IMR-90 (cell line): Measurements from ENCODE around the gene AKAP8L. TPM values are rescaled to one million over a fixed set of nuclear protein-coding genes. Genes with fewer than 3 reads are reported as not detected.

Experiments
- ATAC-seq: fragments of 200-7000 bp; cut with Tn5 transposase; 2 replicates; pipeline ENCODE4 v1.9.1; 2020; ENCODE audit warnings: low read depth, mild to moderate bottlenecking, moderate library complexity
- BruUV-seq: library from RNA; stranded (reverse); fragments of 400-500 nt; replicated peaks from 2 replicates; lab custom pipeline; 2021; lab: Mats Ljungman, UMichigan
- CTCF ChIA-PET: fragments of 300-600 bp; formaldehyde crosslinking; extraction: SDS; loops from one replicate; lab custom pipeline; 2021; ENCODE audit warnings: antibody characterized with exemption; lab: Yijun Ruan, JAX
- POLR2A ChIA-PET: fragments of 300-600 bp; sonication (Branson Sonifier 250); formaldehyde crosslinking; loops from one replicate; lab custom pipeline; 2022; ENCODE audit warnings: antibody characterized with exemption; ENCODE audit not compliant: unreplicated experiment; lab: Charles Lee
- DNase-seq: peaks from one replicate; pipeline ENCODE4 v3.0.0; 2013
- H2AFZ ChIP-seq: replicated peaks from 2 replicates; pipeline ENCODE3; 2013; ENCODE audit warnings: low read length, mild to moderate bottlenecking; ENCODE audit not compliant: poor library complexity
- H2AK5ac ChIP-seq: 2 replicates; pipeline ENCODE4 v1.6.1; 2013; ENCODE audit warnings: low read depth, low read length, inconsistent platforms
- H2AK9ac ChIP-seq: replicated peaks from 2 replicates; pipeline ENCODE3; 2013; ENCODE audit warnings: mild to moderate bottlenecking, low read depth, low read length, moderate library complexity; ENCODE audit not compliant: poor library complexity
- H2BK120ac ChIP-seq: 2 replicates; pipeline ENCODE4 v1.6.1; 2013; ENCODE audit warnings: low read depth, low read length, inconsistent platforms
- H2BK15ac ChIP-seq: 3 replicates; pipeline ENCODE4 v1.6.1; 2013; ENCODE audit warnings: low read depth, low read length, inconsistent platforms
- H2BK20ac ChIP-seq: 2 replicates; pipeline ENCODE4 v1.6.1; 2013; ENCODE audit warnings: low read depth, mild to moderate bottlenecking, inconsistent platforms, low read length, moderate library complexity
- H2BK5ac ChIP-seq: 2 replicates; pipeline ENCODE4 v1.6.1; 2013; ENCODE audit warnings: mild to moderate bottlenecking, low read depth, low read length, inconsistent platforms; ENCODE audit not compliant: poor library complexity, severe bottlenecking
- H3K14ac ChIP-seq: replicated peaks from 2 replicates; pipeline ENCODE4 v1.6.1; 2013; ENCODE audit warnings: low read depth, low read length, inconsistent platforms
- H3K18ac ChIP-seq: 2 replicates; pipeline ENCODE4 v1.6.1; 2013; ENCODE audit warnings: low read depth, low read length, control low read depth
- H3K23ac ChIP-seq: 2 replicates; pipeline ENCODE4 v1.6.1; 2013; ENCODE audit warnings: low read depth, low read length, inconsistent platforms
- H3K27ac ChIP-seq: 2 replicates; pipeline ENCODE4 v1.5.1; 2013; ENCODE audit warnings: mild to moderate bottlenecking, control low read depth, low read length; ENCODE audit not compliant: insufficient read depth
- H3K27me3 ChIP-seq: 2 replicates; pipeline ENCODE4 v1.6.1; 2013; ENCODE audit warnings: low read length; ENCODE audit not compliant: control insufficient read depth, insufficient read depth
- H3K36me3 ChIP-seq: 2 replicates; pipeline ENCODE4 v1.6.1; 2013; ENCODE audit warnings: low read length, mixed read lengths; ENCODE audit not compliant: control insufficient read depth, insufficient read depth
- H3K4ac ChIP-seq: 2 replicates; pipeline ENCODE4 v1.6.1; 2013; ENCODE audit warnings: low read depth, low read length, inconsistent platforms
- H3K4me1 ChIP-seq: 2 replicates; pipeline ENCODE4 v1.6.1; 2013; ENCODE audit warnings: low read length, mixed read lengths; ENCODE audit not compliant: control insufficient read depth, insufficient read depth
- H3K4me2 ChIP-seq: 2 replicates; pipeline ENCODE4 v1.6.1; 2013; ENCODE audit warnings: low read depth, mild to moderate bottlenecking, control low read depth, low read length, moderate library complexity
- H3K4me3 ChIP-seq: 2 replicates; pipeline ENCODE4 v1.5.1; 2013; ENCODE audit warnings: low read depth, mild to moderate bottlenecking, control low read depth, low read length, moderate library complexity; ENCODE audit not compliant: insufficient read depth
- H3K56ac ChIP-seq: 2 replicates; pipeline ENCODE4 v1.6.1; 2013; ENCODE audit warnings: low read length, inconsistent platforms; ENCODE audit not compliant: insufficient read depth; ENCODE audit errors: extremely low read depth
- H3K79me1 ChIP-seq, 2 experiments: 2 replicates each; pipeline ENCODE4 v1.6.1; 2013; ENCODE audit warnings: low read length in 2 of 2, inconsistent platforms in 1 of 2, low read depth in 1 of 2
- H3K9ac ChIP-seq: 2 replicates; pipeline ENCODE4 v1.6.1; 2013; ENCODE audit warnings: low read depth, low read length, control low read depth
- H3K9me1 ChIP-seq: 2 replicates; pipeline ENCODE4 v1.6.1; 2013; ENCODE audit warnings: low read length, inconsistent platforms; ENCODE audit not compliant: insufficient read depth
- H3K9me3 ChIP-seq: 2 replicates; pipeline ENCODE4 v1.6.1; 2013; ENCODE audit warnings: low read length; ENCODE audit not compliant: control insufficient read depth, insufficient read depth
- H4K20me1 ChIP-seq: 2 replicates; pipeline ENCODE4 v1.6.1; 2013; ENCODE audit warnings: low read length, inconsistent platforms; ENCODE audit not compliant: insufficient read depth
- H4K5ac ChIP-seq: 2 replicates; pipeline ENCODE4 v1.6.1; 2013; ENCODE audit warnings: mild to moderate bottlenecking, low read depth, low read length, control low read depth
- H4K8ac ChIP-seq, 2 experiments: 2 replicates each; pipeline ENCODE4 v1.6.1; 2013; ENCODE audit warnings: low read depth in 2 of 2, low read length in 2 of 2, control low read depth in 1 of 2, inconsistent platforms in 1 of 2
- H4K91ac ChIP-seq: 2 replicates; pipeline ENCODE4 v1.6.1; 2013; ENCODE audit warnings: low read depth, low read length, inconsistent platforms; ENCODE audit not compliant: insufficient read depth
- BHLHE40 ChIP-seq: fragments of 150-350 bp; IDR thresholded peaks from 2 replicates; pipeline ENCODE4 v1.6.1; 2016; ENCODE audit warnings: mild to moderate bottlenecking, low read depth, low read length
- CEBPB ChIP-seq: IDR thresholded peaks from 2 replicates; pipeline ENCODE4 v1.6.1; 2012; ENCODE audit warnings: low read depth, low read length, improper control_type of control experiment
- CHD1 ChIP-seq: IDR thresholded peaks from 2 replicates; pipeline ENCODE4 v1.6.1; 2012; ENCODE audit warnings: low read depth, low read length, improper control_type of control experiment
- CTCF ChIP-seq: conservative IDR thresholded peaks from 2 replicates; pipeline ENCODE4 v1.5.1; 2012; ENCODE audit warnings: mild to moderate bottlenecking, low read depth, low read length, improper control_type of control experiment
- ELK1 ChIP-seq: fragments of 150-350 bp; IDR thresholded peaks from 2 replicates; pipeline ENCODE4 v1.6.1; 2016; ENCODE audit warnings: low read depth, mild to moderate bottlenecking, low read length, moderate library complexity, borderline replicate concordance
- FOS ChIP-seq: fragments of 150-350 bp; IDR thresholded peaks from 2 replicates; pipeline ENCODE4 v1.6.1; 2016; ENCODE audit warnings: low read depth, low read length
- MAFK ChIP-seq: IDR thresholded peaks from 2 replicates; pipeline ENCODE4 v1.6.1; 2012; ENCODE audit warnings: low read depth, low read length, improper control_type of control experiment
- MAZ ChIP-seq: IDR thresholded peaks from 2 replicates; pipeline ENCODE4 v1.6.1; 2012; ENCODE audit warnings: low read depth, mild to moderate bottlenecking, low read length, improper control_type of control experiment, moderate library complexity, borderline replicate concordance
- MXI1 ChIP-seq: IDR thresholded peaks from 2 replicates; pipeline ENCODE4 v1.6.1; 2012; ENCODE audit warnings: low read depth, mild to moderate bottlenecking, low read length, moderate library complexity, borderline replicate concordance
- NFE2L2 ChIP-seq: fragments of 150-350 bp; IDR thresholded peaks from 2 replicates; pipeline ENCODE4 v1.6.1; 2016; ENCODE audit warnings: low read depth, mild to moderate bottlenecking, low read length
- POLR2A ChIP-seq: IDR thresholded peaks from 2 replicates; pipeline ENCODE4 v1.6.1; 2012; ENCODE audit warnings: mild to moderate bottlenecking, low read depth, low read length
- RAD21 ChIP-seq: IDR thresholded peaks from 2 replicates; pipeline ENCODE4 v1.6.1; 2012; ENCODE audit warnings: low read length, improper control_type of control experiment
- RCOR1 ChIP-seq: IDR thresholded peaks from 2 replicates; pipeline ENCODE4 v1.6.1; 2012; ENCODE audit warnings: mild to moderate bottlenecking, low read length, improper control_type of control experiment; ENCODE audit not compliant: insufficient replicate concordance
- RFX5 ChIP-seq: IDR thresholded peaks from 2 replicates; pipeline ENCODE4 v1.8.0; 2012; ENCODE audit warnings: low read depth, mild to moderate bottlenecking, low read length, moderate library complexity
- SMC3 ChIP-seq: fragments of 150-350 bp; IDR thresholded peaks from 2 replicates; pipeline ENCODE4 v1.6.1; 2016; ENCODE audit warnings: low read depth, mild to moderate bottlenecking, antibody characterized with exemption, low read length, moderate library complexity
- USF2 ChIP-seq: fragments of 150-350 bp; IDR thresholded peaks from 2 replicates; pipeline ENCODE4 v1.6.1; 2017; ENCODE audit warnings: mild to moderate bottlenecking, antibody characterized with exemption, low read length, low read depth
- WGBS, 2 experiments: methylation state at CpG; one replicate each; pipeline versions ENCODE4 v1.1.5 to v1.1.7; 2013; ENCODE audit warnings: missing lambda C conversion rate in 2 of 2; ENCODE audit not compliant: insufficient read length in 1 of 2; ENCODE audit errors: extremely low coverage in 2 of 2; 5-methylcytosine and 5-hydroxymethylcytosine counted together
- dilution Hi-C: fragments of 300-500 bp; cut with HindIII; formaldehyde crosslinking; loops from one replicate; pipeline ENCODE4 v1.14.3; 2018; ENCODE audit warnings: low sequenced_read_pairs; ENCODE audit not compliant: unreplicated experiment
- in situ Hi-C: fragments of 300-500 bp; cut with MboI; formaldehyde crosslinking; loops from 3 replicates; pipeline ENCODE4 v1.14.3; 2019; ENCODE audit warnings: low sequenced_read_pairs, inconsistent platforms, mixed read lengths
- intact Hi-C: fragments of 100-400 bp; cut with micrococcal nuclease; formaldehyde crosslinking; loops from 2 replicates; pipeline ENCODE4 v1.10.0; 2022
- polyA plus RNA-seq, 3 experiments: library from polyadenylated mRNA; depleted of rRNA; stranded (reverse); fragments of >200 nt; gene quantifications; 2 replicates each; pipeline ENCODE4 v1.2.3, GENCODE V29; 2012; ENCODE audit warnings: low replicate concordance in 1 of 3
- total RNA-seq: library from RNA; depleted of rRNA; stranded (reverse); fragments of >200 nt; gene quantifications from 2 replicates; pipeline ENCODE4 v1.2.3, GENCODE V29; 2012

The AKAP8L gene
- total and polyA plus RNA-seq, 2 of the 4 experiments (the other 2 are of a cell fraction), result 43.1 to 44.6 TPM

GRCh38 chr19:15369594-15369891 is 49.2 kb downstream of the AKAP8L start:
- no peak overlapping the region for H2BK20ac ChIP-seq
- H3K27me3 ChIP-seq, result no peaks in the 10 kb centered on the region
- CTCF ChIA-PET, result no interaction called here
- dilution Hi-C loops (no loop called here), intact Hi-C loops (no loop called here), in situ Hi-C loops (no loop called here)
- H2BK15ac ChIP-seq, result no peak overlapping the region
- H3K56ac ChIP-seq, result no peak overlapping the region
- no peak overlapping the region for H3K4me2 ChIP-seq
- H2AK9ac ChIP-seq, result no peak overlapping the region
- H3K18ac ChIP-seq, result no peak overlapping the region
- POLR2A ChIA-PET, result no interaction called here
- no peak for TF ChIP-seq BHLHE40
- no peak for TF ChIP-seq RCOR1
- no peak for TF ChIP-seq MXI1
- no peak for TF ChIP-seq CTCF
- TF ChIP-seq MAZ, result no peak
- no peak for TF ChIP-seq CHD1
- no peak for TF ChIP-seq CEBPB
- TF ChIP-seq NFE2L2, result no peak
- no peak for TF ChIP-seq RFX5
- TF ChIP-seq ELK1, result no peak
- no peak for TF ChIP-seq RAD21
- no peak for TF ChIP-seq POLR2A
- TF ChIP-seq FOS, result no peak
- no peak for TF ChIP-seq USF2
- no peak for TF ChIP-seq MAFK
- no peak for TF ChIP-seq SMC3
- H3K9ac ChIP-seq, result no peak overlapping the region
- peaks cover 73% of the 10 kb centered on the region for H3K36me3 ChIP-seq
- ATAC-seq (no peak), DNase-seq (no peak)
- peaks cover 12 to 59% of the 10 kb centered on the region in 2 experiments for H3K79me1 ChIP-seq
- no peak overlapping the region for H4K8ac ChIP-seq
- H4K5ac ChIP-seq, result no peak overlapping the region
- no peak overlapping the region for H3K27ac ChIP-seq
- no peak overlapping the region for H2AK5ac ChIP-seq
- H3K4me1 ChIP-seq, result no peaks in the 10 kb centered on the region
- no peak overlapping the region for H4K91ac ChIP-seq
- H3K9me1 ChIP-seq, result no peaks in the 10 kb centered on the region; the same call in 1 of the 2 replicates
- H3K23ac ChIP-seq, result no peak overlapping the region
- H3K9me3 ChIP-seq, result no peaks in the 10 kb centered on the region
- H2BK5ac ChIP-seq, result no peak overlapping the region
- H2AFZ ChIP-seq, result no peak overlapping the region
- no peak overlapping the region for H3K4ac ChIP-seq
- H4K20me1 ChIP-seq, result peaks cover 22% of the 10 kb centered on the region
- no peak overlapping the region for H3K4me3 ChIP-seq
- H2BK120ac ChIP-seq, result no peak overlapping the region
- WGBS, 2 experiments, result 97% methylated on average over 5 of the region's 9 CpGs; no CpG with 5 or more reads in 1 of the 2 experiments
- H3K14ac ChIP-seq, result no peak overlapping the region
- no TSS peak for BruUV-seq
